HG03280 (cell line): Measurements from ENCODE around the gene NTNG1.
"Not testable (repeated sequence)": the region's sequence is repeated elsewhere in the genome, so short reads cannot be mapped to it uniquely, and the experiment has no call there.

ENCODE experiments used
- ATAC-seq: cut with Tn5 transposase; IDR thresholded peaks from one replicate; pipeline ENCODE4 v1.9.1; 2021; ENCODE audit warnings: mild to moderate bottlenecking, moderate library complexity; ENCODE audit not compliant: unreplicated experiment

Gene NTNG1

GRCh38 chr1:107142140-107142542 is 1.3 kb downstream of the NTNG1 start:
- ATAC-seq = no peak

- ATAC-seq = no peak
Observed at GRCh38 chr1:107142666-107143065, 1.8 kb downstream of the NTNG1 start.

- no peak for ATAC-seq
Observed at GRCh38 chr1:107145637-107146036, 4.8 kb downstream of the NTNG1 start.

GRCh38 chr1:107147843-107148242 is 7.0 kb downstream of the NTNG1 start:
- ATAC-seq = no peak

- no peak for ATAC-seq
Observed at GRCh38 chr1:107149946-107150345, 9.1 kb downstream of the NTNG1 start.

GRCh38 chr1:107151295-107151694 is 10.5 kb downstream of the NTNG1 start:
- ATAC-seq = no peak

- ATAC-seq = no peak
Observed at GRCh38 chr1:107152395-107152794, 11.6 kb downstream of the NTNG1 start.

- ATAC-seq = no peak
Observed at GRCh38 chr1:107153014-107153413, 12.2 kb downstream of the NTNG1 start.

- ATAC-seq = no peak
Observed at GRCh38 chr1:107158496-107158895, 17.7 kb downstream of the NTNG1 start.

GRCh38 chr1:107158991-107159390 is 18.2 kb downstream of the NTNG1 start:
- ATAC-seq = no peak

- no peak for ATAC-seq
Observed at GRCh38 chr1:107162745-107163144, 21.9 kb downstream of the NTNG1 start.

- not testable (repeated sequence) for ATAC-seq
Observed at GRCh38 chr1:107164901-107165300, 24.1 kb downstream of the NTNG1 start.

GRCh38 chr1:107169615-107170014 is 28.8 kb downstream of the NTNG1 start:
- no peak for ATAC-seq

GRCh38 chr1:107171333-107171732 is 30.5 kb downstream of the NTNG1 start:
- no peak for ATAC-seq

- ATAC-seq = no peak
Observed at GRCh38 chr1:107172450-107173170, 31.8 kb downstream of the NTNG1 start.

GRCh38 chr1:107175102-107175909 is 34.5 kb downstream of the NTNG1 start:
- ATAC-seq = no peak

- no peak for ATAC-seq
Observed at GRCh38 chr1:107181253-107181969, 40.6 kb downstream of the NTNG1 start.

- no peak for ATAC-seq
Observed at GRCh38 chr1:107183011-107183410, 42.2 kb downstream of the NTNG1 start.

- no peak for ATAC-seq
Observed at GRCh38 chr1:107184888-107185287, 44.0 kb downstream of the NTNG1 start.

GRCh38 chr1:107187399-107187798 is 46.6 kb downstream of the NTNG1 start:
- ATAC-seq = no peak

GRCh38 chr1:107188160-107188559 is 47.3 kb downstream of the NTNG1 start:
- ATAC-seq = no peak

- ATAC-seq = no peak
Observed at GRCh38 chr1:107194380-107194779, 53.5 kb downstream of the NTNG1 start.
